Kidney (tissue), 14 donors: Measurements from ENCODE around the gene TENM4. TPM values are rescaled to one million over a fixed set of nuclear protein-coding genes. Genes with fewer than 3 reads are reported as not detected.

Experiments used
- DNase-seq, 5 donors: peaks; one replicate each; pipeline ENCODE4 v3.0.0-alpha.2; 2013 to 2020
- FAIRE-seq: peaks from 2 replicates; lab custom pipeline; 2012; peaks lifted over from hg19 to GRCh38; lab: Jason Lieb, UNC
- H3K27ac ChIP-seq, 2 donors: one replicate each; pipeline ENCODE4 v1.7.0; 2013; ENCODE audit warnings: low read depth in 2 of 2, low read length in 2 of 2, inconsistent platforms in 1 of 2
- H3K27me3 ChIP-seq: one replicate; pipeline ENCODE4 v1.7.1; 2013; ENCODE audit warnings: low read length, inconsistent platforms; ENCODE audit not compliant: control insufficient read depth, insufficient read depth
- H3K36me3 ChIP-seq, 3 donors: one replicate each; pipeline versions ENCODE4 v1.7.0 to v1.7.1; 2013; ENCODE audit warnings: low read length in 3 of 3, control low read depth in 1 of 3, inconsistent platforms in 1 of 3; ENCODE audit not compliant: insufficient read depth in 3 of 3, control insufficient read depth in 2 of 3
- H3K4me1 ChIP-seq, 3 donors: one replicate each; pipeline versions ENCODE4 v1.7.0 to v1.7.1; 2013; ENCODE audit warnings: low read length in 3 of 3, inconsistent platforms in 1 of 3, low read depth in 1 of 3; ENCODE audit not compliant: control insufficient read depth in 2 of 3, insufficient read depth in 2 of 3
- H3K4me3 ChIP-seq, 3 donors: one replicate each; pipeline versions ENCODE4 v1.7.0 to v1.8.1; 2013; ENCODE audit warnings: low read length in 3 of 3, control low read depth in 1 of 3, inconsistent platforms in 1 of 3
- H3K9ac ChIP-seq, 3 donors: one replicate each; pipeline versions ENCODE4 v1.7.0 to v1.7.1; 2013; ENCODE audit warnings: low read length in 3 of 3, control low read depth in 1 of 3, inconsistent platforms in 1 of 3
- H3K9me3 ChIP-seq, 3 donors: one replicate each; pipeline versions ENCODE4 v1.7.0 to v1.7.1; 2013; ENCODE audit warnings: low read length in 3 of 3, control low read depth in 1 of 3, inconsistent platforms in 1 of 3; ENCODE audit not compliant: control insufficient read depth in 2 of 3, insufficient read depth in 1 of 3
- intact Hi-C: fragments of 100-400 bp; cut with DNase I; formaldehyde crosslinking; loops from one replicate; pipeline ENCODE4 v1.11.1; 2022
- polyA plus RNA-seq: library from polyadenylated mRNA; stranded (reverse); fragments of 350-450 nt; fragmentation: Illumina TruSeq; extraction: RNeasy Lipid Tissue Mini Kit (QIAGEN cat#74804); gene quantifications from one replicate; pipeline ENCODE4 v1.2.3, GENCODE V29; 2014; ENCODE audit warnings: low read depth, low replicate concordance; ENCODE audit not compliant: insufficient read depth
- total RNA-seq: library from RNA; stranded (reverse); fragmentation: NEBNext Ultra II Directional; extraction: Animal tissue kit (Norgen Biotek cat#: 25700); gene quantifications from one replicate; pipeline ENCODE4 v1.2.1, GENCODE V29; 2021
- TF ChIP-seq, protein P1 (sequence below): IDR thresholded peaks from 3 replicates; pipeline ENCODE4 v1.5.1; 2012; ENCODE audit warnings: mild to moderate bottlenecking, moderate library complexity, borderline replicate concordance; ENCODE audit not compliant: insufficient read depth; ENCODE audit errors: extremely low read depth
- donor health status: control.
- donor health status: control.
- donor health status: control.
- donor health status: control.
- donor health status: control.
- donor health status: DM: yes; HTN: yes; CAD: no.
- donor health status: Normal renal cell carcinoma (clear cell type).

The TENM4 gene
- total and polyA plus RNA-seq, 2 donors from 2014 or later = 0.34 to 31.0 TPM

DNA sequence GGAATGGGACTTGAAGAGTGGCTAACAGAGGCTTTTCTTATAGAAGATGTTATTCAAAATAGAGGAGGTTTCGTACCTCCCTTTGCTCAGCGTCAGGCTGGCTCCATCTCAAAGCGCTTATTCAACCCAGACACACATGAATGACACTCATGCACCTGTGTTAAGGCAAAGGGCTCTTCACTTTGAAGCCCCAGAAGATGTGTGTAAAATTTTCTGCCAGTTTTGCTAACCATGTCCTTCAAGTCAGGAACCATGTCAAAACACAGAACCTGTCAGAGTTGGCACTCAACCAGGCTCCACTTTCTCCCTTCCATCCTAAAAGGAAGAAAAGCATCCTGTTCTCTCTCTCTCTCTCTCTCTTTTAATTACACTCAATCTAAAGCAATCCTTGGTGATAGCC, 513.3 kb downstream of the TENM4 start:
- TF ChIP-seq, protein P1, sequence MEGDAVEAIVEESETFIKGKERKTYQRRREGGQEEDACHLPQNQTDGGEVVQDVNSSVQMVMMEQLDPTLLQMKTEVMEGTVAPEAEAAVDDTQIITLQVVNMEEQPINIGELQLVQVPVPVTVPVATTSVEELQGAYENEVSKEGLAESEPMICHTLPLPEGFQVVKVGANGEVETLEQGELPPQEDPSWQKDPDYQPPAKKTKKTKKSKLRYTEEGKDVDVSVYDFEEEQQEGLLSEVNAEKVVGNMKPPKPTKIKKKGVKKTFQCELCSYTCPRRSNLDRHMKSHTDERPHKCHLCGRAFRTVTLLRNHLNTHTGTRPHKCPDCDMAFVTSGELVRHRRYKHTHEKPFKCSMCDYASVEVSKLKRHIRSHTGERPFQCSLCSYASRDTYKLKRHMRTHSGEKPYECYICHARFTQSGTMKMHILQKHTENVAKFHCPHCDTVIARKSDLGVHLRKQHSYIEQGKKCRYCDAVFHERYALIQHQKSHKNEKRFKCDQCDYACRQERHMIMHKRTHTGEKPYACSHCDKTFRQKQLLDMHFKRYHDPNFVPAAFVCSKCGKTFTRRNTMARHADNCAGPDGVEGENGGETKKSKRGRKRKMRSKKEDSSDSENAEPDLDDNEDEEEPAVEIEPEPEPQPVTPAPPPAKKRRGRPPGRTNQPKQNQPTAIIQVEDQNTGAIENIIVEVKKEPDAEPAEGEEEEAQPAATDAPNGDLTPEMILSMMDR = no peak
- no peaks in the 10 kb centered on the region for H3K27me3 ChIP-seq
- no peak for DNase-seq
- FAIRE-seq = no peak
- H3K4me3 ChIP-seq = no peak overlapping the region
- H3K27ac ChIP-seq = no peak overlapping the region
- no peak overlapping the region for H3K9ac ChIP-seq
- H3K4me1 ChIP-seq = peaks cover 0 to 2% (median 0%) of the 10 kb centered on the region in 3 donors
- intact Hi-C loops = no loop called here
- no peaks in the 10 kb centered on the region for H3K36me3 ChIP-seq
- H3K9me3 ChIP-seq = no peaks in the 10 kb centered on the region

DNA sequence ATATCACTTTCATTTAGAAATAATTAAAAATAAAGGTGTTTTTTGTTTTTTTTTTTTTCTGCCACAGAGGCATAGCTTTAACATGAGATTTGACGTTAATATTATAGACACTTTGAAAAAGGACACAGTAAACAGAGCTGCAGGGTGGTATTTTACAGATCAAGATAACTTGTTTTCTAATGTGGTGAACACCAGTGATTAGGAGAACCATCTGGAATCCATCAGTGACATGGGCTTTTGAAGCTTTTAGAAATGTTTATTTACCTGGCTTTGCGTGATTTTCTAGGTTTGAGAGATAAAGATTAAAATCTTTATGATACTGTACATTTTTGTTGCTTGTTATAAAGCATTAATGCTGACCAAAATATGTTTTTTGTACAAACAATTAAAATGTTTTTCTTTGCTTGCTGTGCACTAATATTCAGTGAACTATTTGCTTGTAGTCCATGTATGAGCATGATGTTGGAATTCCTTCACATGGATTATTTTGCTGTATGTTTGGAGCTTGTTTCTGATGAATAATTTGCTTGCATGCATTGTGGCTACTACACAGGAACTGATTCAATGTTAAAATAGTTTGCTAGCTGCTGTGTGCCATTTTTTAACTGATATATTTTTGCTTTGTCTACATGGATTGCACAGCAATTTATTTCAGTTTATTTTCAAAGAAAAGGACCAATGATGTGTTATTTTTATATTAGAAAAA, 514.0 kb downstream of the TENM4 start:
- Histone ChIP-seq H3K27ac (no peak overlapping the region), H3K4me1 (peaks cover 0 to 2% (median 0%) of the 10 kb centered on the region in 3 donors), H3K27me3 (no peaks in the 10 kb centered on the region), H3K9me3 (no peaks in the 10 kb centered on the region), H3K36me3 (no peaks in the 10 kb centered on the region), H3K4me3 (no peak overlapping the region), H3K9ac (no peak overlapping the region)
- DNase-seq (peak in 1 of 5 donors; percentile 42), FAIRE-seq (peak; percentile 23)
- TF ChIP-seq, protein P1 = no peak
- intact Hi-C loops = no loop called here

DNA sequence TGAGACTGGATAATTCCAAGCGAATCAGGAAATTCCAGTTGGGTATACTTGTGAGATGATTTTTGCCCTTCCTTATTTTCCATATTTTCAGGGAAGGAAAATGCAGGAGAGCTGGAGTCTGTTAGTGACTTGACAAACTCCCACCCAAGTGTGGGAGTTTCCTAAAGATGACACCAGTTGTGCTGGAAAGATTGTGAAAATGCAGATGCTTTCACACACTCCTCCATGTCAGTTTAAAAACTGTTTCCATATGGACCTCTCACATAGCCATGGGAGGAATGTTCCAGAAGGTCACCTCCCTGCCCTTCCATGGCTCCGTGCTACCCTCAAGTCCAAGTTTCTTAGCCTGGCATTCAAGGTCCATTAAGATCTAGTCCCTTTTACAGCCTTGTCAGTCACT, 515.4 kb downstream of the TENM4 start:
- Histone ChIP-seq H3K4me3 (no peak overlapping the region), H3K9me3 (no peaks in the 10 kb centered on the region), H3K36me3 (no peaks in the 10 kb centered on the region), H3K9ac (no peak overlapping the region), H3K4me1 (peaks cover 0 to 2% (median 0%) of the 10 kb centered on the region in 3 donors), H3K27ac (no peak overlapping the region), H3K27me3 (no peaks in the 10 kb centered on the region)
- intact Hi-C loops = no loop called here
- TF ChIP-seq, protein P1 = no peak
- DNase-seq (peak in 2 of 5 donors; percentile 35 to 62), FAIRE-seq (no peak)
